SU-DHL-6 (cell line): ENCODE results near the gene DOHH.

Experiments used
- H2AFZ ChIP-seq: fragments of 200-600 bp; sonication (generic); 2 replicates; pipeline ENCODE4 v1.6.1; 2014; ENCODE audit warnings: low read depth, mild to moderate bottlenecking, moderate library complexity, mixed read lengths, antibody characterized with exemption, low read length; ENCODE audit not compliant: severe bottlenecking
- H3F3A ChIP-seq: fragments of 200-600 bp; shearing (Covaris generic); 2 replicates; pipeline ENCODE4 v1.6.0; 2016; ENCODE audit warnings: antibody characterized with exemption, mild to moderate bottlenecking; ENCODE audit not compliant: insufficient read depth
- H3K27ac ChIP-seq: fragments of 200-600 bp; sonication (generic); 2 replicates; pipeline ENCODE4 v1.5.1; 2016; ENCODE audit warnings: low read depth, mild to moderate bottlenecking, low read length, moderate library complexity, mixed read lengths
- H3K27me3 ChIP-seq: fragments of 200-600 bp; sonication (generic), shearing (Covaris generic); 2 replicates; pipeline ENCODE4 v1.6.0; 2014; ENCODE audit warnings: mild to moderate bottlenecking, low read length
- H3K36me3 ChIP-seq: fragments of 200-600 bp; sonication (generic); 2 replicates; pipeline ENCODE4 v1.6.1; 2014; ENCODE audit warnings: mild to moderate bottlenecking, low read length, mixed read lengths
- H3K4me2 ChIP-seq: fragments of 300-600, 200-600 bp; shearing (Covaris generic), sonication (generic); 2 replicates; pipeline ENCODE4 v1.6.0; 2014; ENCODE audit warnings: low read length, low read depth, mild to moderate bottlenecking; ENCODE audit not compliant: poor library complexity, severe bottlenecking
- H3K4me3 ChIP-seq: fragments of 200-600 bp; sonication (generic); 2 replicates; pipeline ENCODE4 v1.5.1; 2014; ENCODE audit warnings: antibody characterized with exemption, low read length, mild to moderate bottlenecking, mixed read lengths; ENCODE audit not compliant: insufficient read depth, poor library complexity, severe bottlenecking
- H3K79me2 ChIP-seq: fragments of 200-600 bp; sonication (generic); 2 replicates; pipeline ENCODE4 v1.6.1; 2014; ENCODE audit warnings: mild to moderate bottlenecking, low read length, moderate library complexity; ENCODE audit not compliant: insufficient read depth
- H3K9ac ChIP-seq: fragments of 200-600 bp; sonication (generic); 2 replicates; pipeline ENCODE4 v1.7.0; 2014; ENCODE audit warnings: mild to moderate bottlenecking, low read length
- H3K9me2 ChIP-seq: fragments of 200-600 bp; sonication (generic); replicated peaks from 2 replicates; pipeline ENCODE4 v1.6.1; 2014; ENCODE audit warnings: low read length; ENCODE audit not compliant: insufficient read depth
- H3K9me3 ChIP-seq: fragments of 200-600 bp; sonication (generic); 2 replicates; pipeline ENCODE4 v1.6.1; 2014; ENCODE audit warnings: low read length, mixed read lengths; ENCODE audit not compliant: insufficient read depth
- H4K20me1 ChIP-seq: fragments of 200-600 bp; sonication (generic); 2 replicates; pipeline ENCODE4 v1.6.1; 2014; ENCODE audit warnings: low read depth, mild to moderate bottlenecking, antibody characterized with exemption, low read length, moderate library complexity, mixed read lengths
- EZH2phosphoT487 ChIP-seq: fragments of 200-600 bp; sonication (generic), shearing (Covaris generic); conservative IDR thresholded peaks from 2 replicates; pipeline ENCODE4 v1.6.1; 2018; ENCODE audit warnings: mild to moderate bottlenecking, antibody characterized with exemption, low read length, moderate library complexity, mixed read lengths
- TF ChIP-seq, protein P1 (sequence below): fragments of 200-600 bp; sonication (generic); IDR thresholded peaks from one replicate; pipeline ENCODE4 v1.5.1; 2017; ENCODE audit warnings: antibody characterized with exemption, mild to moderate bottlenecking, low read length, moderate library complexity; ENCODE audit not compliant: insufficient read depth, poor library complexity, severe bottlenecking

Gene DOHH

GRCh38 chr19:3524078-3524842 lies 23.8 kb upstream of the DOHH start:
- Histone ChIP-seq H3K4me3 (no peak overlapping the region), H3F3A (no peaks in the 10 kb centered on the region), H3K36me3 (no peaks in the 10 kb centered on the region), H3K9me2 (no peaks in the 10 kb centered on the region), H3K9me3 (no peaks in the 10 kb centered on the region), H3K4me2 (no peak overlapping the region), H3K79me2 (peaks cover 26% of the 10 kb centered on the region; the same call in 1 of the 2 replicates), H3K27me3 (no peaks in the 10 kb centered on the region), H2AFZ (no peak overlapping the region), H3K9ac (no peak overlapping the region), H4K20me1 (no peaks in the 10 kb centered on the region), H3K27ac (no peak overlapping the region)
- TF ChIP-seq, protein P1, sequence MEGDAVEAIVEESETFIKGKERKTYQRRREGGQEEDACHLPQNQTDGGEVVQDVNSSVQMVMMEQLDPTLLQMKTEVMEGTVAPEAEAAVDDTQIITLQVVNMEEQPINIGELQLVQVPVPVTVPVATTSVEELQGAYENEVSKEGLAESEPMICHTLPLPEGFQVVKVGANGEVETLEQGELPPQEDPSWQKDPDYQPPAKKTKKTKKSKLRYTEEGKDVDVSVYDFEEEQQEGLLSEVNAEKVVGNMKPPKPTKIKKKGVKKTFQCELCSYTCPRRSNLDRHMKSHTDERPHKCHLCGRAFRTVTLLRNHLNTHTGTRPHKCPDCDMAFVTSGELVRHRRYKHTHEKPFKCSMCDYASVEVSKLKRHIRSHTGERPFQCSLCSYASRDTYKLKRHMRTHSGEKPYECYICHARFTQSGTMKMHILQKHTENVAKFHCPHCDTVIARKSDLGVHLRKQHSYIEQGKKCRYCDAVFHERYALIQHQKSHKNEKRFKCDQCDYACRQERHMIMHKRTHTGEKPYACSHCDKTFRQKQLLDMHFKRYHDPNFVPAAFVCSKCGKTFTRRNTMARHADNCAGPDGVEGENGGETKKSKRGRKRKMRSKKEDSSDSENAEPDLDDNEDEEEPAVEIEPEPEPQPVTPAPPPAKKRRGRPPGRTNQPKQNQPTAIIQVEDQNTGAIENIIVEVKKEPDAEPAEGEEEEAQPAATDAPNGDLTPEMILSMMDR, result no peak
- TF ChIP-seq EZH2phosphoT487, result no peak

DNA sequence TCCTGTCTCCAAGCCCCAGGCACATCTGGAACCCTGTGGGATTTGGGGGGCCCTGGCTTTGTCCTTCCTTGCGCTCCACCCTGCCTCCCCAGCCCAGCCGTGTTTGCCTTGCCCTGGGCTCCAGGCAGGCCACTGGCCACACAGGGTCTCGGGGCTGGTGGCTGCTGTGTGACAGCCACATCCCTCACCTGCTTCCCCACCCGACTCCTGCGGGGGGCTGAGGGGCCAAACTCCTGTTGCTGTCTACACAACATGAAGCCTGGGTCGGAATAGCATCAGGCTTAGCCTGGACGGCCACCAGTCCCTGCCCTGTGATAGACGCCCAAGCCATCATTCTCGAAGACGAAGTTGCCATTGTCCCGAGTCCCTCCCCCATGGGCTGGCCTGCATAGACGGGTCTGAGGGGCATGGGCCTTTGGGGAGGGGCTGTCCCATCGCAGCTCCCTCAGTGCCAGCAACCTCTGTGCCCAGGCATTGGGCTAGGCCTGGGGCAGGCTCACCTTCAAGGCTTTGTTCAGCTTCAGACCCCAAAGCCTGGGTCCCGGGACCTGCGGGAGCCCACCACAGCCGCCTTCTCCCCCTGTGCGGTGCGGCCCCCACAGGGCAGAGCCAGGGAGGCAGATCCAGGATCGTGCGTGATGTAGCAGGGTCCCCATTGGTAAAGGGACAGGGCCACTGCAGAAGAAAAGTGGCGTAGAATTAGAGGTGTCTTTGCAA lies 23.0 kb upstream of the DOHH start:
- Histone ChIP-seq H3K36me3 (no peaks in the 10 kb centered on the region), H3K9ac (no peak overlapping the region), H3K4me2 (no peak overlapping the region), H3K9me2 (no peaks in the 10 kb centered on the region), H3K9me3 (no peaks in the 10 kb centered on the region), H3K27me3 (no peaks in the 10 kb centered on the region), H3K27ac (no peak overlapping the region), H3K79me2 (peaks cover 32% of the 10 kb centered on the region), H3K4me3 (no peak overlapping the region), H3F3A (no peaks in the 10 kb centered on the region), H2AFZ (no peak overlapping the region), H4K20me1 (0 out of 2 replicates have a peak, but pooled peaks cover 4% of the 10 kb centered on the region)
- TF ChIP-seq, protein P1, result no peak
- no peak for TF ChIP-seq EZH2phosphoT487

- 0 out of 2 replicates have a peak, but pooled peaks cover 5% of the 10 kb centered on the region for H4K20me1 ChIP-seq
- H3K79me2 ChIP-seq, result peaks cover 40% of the 10 kb centered on the region
- no peak overlapping the region for H3K27ac ChIP-seq
- H3F3A ChIP-seq, result no peaks in the 10 kb centered on the region
- no peaks in the 10 kb centered on the region for H3K36me3 ChIP-seq
- H2AFZ ChIP-seq, result no peak overlapping the region
- no peak overlapping the region for H3K4me2 ChIP-seq
- no peak overlapping the region for H3K4me3 ChIP-seq
- no peak overlapping the region for H3K9ac ChIP-seq
- H3K27me3 ChIP-seq, result no peaks in the 10 kb centered on the region
- H3K9me2 ChIP-seq, result no peaks in the 10 kb centered on the region
- TF ChIP-seq, protein P1, result no peak
- no peak for TF ChIP-seq EZH2phosphoT487
- H3K9me3 ChIP-seq, result no peaks in the 10 kb centered on the region
Observed at GRCh38 chr19:3522421-3523360, 22.2 kb upstream of the DOHH start.
